Endothelial cell (in vitro differentiated cells): ENCODE data around the gene INF2. TPM values are rescaled to one million over a fixed set of nuclear protein-coding genes. Genes with fewer than 3 reads are reported as not detected.

ENCODE experiments used
- DNase-seq: peaks from one replicate; pipeline ENCODE4 v3.0.0; 2021; ENCODE audit warnings: low spot score
- H3K27ac Mint-ChIP-seq: one replicate; pipeline ENCODE4 v1.8.0; 2021; ENCODE audit warnings: mixed read lengths, inconsistent platforms; ENCODE audit not compliant: unreplicated experiment
- H3K27me3 Mint-ChIP-seq: one replicate; pipeline ENCODE4 v1.8.0; 2021; ENCODE audit warnings: mild to moderate bottlenecking, moderate library complexity, mixed read lengths, inconsistent platforms; ENCODE audit not compliant: unreplicated experiment
- H3K36me3 Mint-ChIP-seq: one replicate; pipeline ENCODE4 v1.8.0; 2021; ENCODE audit warnings: mild to moderate bottlenecking, low read depth, mixed read lengths, inconsistent platforms; ENCODE audit not compliant: unreplicated experiment
- H3K4me1 Mint-ChIP-seq: one replicate; pipeline ENCODE4 v1.8.0; 2021; ENCODE audit warnings: mild to moderate bottlenecking, mixed read lengths, inconsistent platforms; ENCODE audit not compliant: unreplicated experiment
- H3K4me3 Mint-ChIP-seq: one replicate; pipeline ENCODE4 v1.8.0; 2021; ENCODE audit warnings: mild to moderate bottlenecking, mixed read lengths, inconsistent platforms; ENCODE audit not compliant: unreplicated experiment
- H3K9me3 Mint-ChIP-seq: one replicate; pipeline ENCODE4 v1.8.0; 2021; ENCODE audit warnings: mixed read lengths, inconsistent platforms; ENCODE audit not compliant: unreplicated experiment
- total RNA-seq: library from RNA; stranded (reverse); fragmentation: NEBNext Ultra II Directional; extraction: Animal tissue kit (Norgen Biotek cat#: 25700); gene quantifications from one replicate; pipeline ENCODE4 v1.2.1, GENCODE V29; 2021; ENCODE audit not compliant: unreplicated experiment
- TF ChIP-seq, protein P1 (sequence below): fragments of 200-600 bp; sonication (generic); IDR thresholded peaks from one replicate; pipeline ENCODE4 v1.5.0; 2021; ENCODE audit warnings: antibody characterized with exemption; ENCODE audit not compliant: unreplicated experiment

INF2 gene
- total RNA-seq, 1 donor from 2014 or later = 97.2 TPM

DNA sequence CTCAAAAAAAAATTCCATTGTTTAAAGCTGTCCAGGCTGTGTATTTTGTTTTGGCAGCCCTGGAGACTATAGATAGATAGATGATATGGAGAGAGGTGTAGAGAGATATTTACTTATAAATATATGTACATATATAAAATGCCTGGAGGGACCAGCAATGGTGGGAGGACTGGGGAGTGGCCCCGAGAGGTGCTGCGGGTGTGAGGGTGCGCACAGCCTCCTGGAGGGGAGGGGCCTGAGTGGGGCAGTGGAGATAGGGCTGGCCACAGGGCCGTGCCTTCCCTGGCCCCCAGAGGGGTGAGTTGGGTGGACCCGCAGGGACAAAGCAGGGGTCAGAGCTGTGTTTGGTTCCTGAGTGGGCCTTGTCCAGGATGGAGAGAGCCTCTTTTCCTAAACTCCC lies 41.1 kb downstream of the INF2 start:
- peaks cover 17% of the 10 kb centered on the region for H3K27me3 Mint-ChIP-seq
- H3K4me3 Mint-ChIP-seq = no peak overlapping the region
- H3K27ac Mint-ChIP-seq = no peak overlapping the region
- no peaks in the 10 kb centered on the region for H3K9me3 Mint-ChIP-seq
- TF ChIP-seq, protein P1, sequence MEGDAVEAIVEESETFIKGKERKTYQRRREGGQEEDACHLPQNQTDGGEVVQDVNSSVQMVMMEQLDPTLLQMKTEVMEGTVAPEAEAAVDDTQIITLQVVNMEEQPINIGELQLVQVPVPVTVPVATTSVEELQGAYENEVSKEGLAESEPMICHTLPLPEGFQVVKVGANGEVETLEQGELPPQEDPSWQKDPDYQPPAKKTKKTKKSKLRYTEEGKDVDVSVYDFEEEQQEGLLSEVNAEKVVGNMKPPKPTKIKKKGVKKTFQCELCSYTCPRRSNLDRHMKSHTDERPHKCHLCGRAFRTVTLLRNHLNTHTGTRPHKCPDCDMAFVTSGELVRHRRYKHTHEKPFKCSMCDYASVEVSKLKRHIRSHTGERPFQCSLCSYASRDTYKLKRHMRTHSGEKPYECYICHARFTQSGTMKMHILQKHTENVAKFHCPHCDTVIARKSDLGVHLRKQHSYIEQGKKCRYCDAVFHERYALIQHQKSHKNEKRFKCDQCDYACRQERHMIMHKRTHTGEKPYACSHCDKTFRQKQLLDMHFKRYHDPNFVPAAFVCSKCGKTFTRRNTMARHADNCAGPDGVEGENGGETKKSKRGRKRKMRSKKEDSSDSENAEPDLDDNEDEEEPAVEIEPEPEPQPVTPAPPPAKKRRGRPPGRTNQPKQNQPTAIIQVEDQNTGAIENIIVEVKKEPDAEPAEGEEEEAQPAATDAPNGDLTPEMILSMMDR = no peak
- no peaks in the 10 kb centered on the region for H3K36me3 Mint-ChIP-seq
- no peak for DNase-seq
- no peaks in the 10 kb centered on the region for H3K4me1 Mint-ChIP-seq

DNA sequence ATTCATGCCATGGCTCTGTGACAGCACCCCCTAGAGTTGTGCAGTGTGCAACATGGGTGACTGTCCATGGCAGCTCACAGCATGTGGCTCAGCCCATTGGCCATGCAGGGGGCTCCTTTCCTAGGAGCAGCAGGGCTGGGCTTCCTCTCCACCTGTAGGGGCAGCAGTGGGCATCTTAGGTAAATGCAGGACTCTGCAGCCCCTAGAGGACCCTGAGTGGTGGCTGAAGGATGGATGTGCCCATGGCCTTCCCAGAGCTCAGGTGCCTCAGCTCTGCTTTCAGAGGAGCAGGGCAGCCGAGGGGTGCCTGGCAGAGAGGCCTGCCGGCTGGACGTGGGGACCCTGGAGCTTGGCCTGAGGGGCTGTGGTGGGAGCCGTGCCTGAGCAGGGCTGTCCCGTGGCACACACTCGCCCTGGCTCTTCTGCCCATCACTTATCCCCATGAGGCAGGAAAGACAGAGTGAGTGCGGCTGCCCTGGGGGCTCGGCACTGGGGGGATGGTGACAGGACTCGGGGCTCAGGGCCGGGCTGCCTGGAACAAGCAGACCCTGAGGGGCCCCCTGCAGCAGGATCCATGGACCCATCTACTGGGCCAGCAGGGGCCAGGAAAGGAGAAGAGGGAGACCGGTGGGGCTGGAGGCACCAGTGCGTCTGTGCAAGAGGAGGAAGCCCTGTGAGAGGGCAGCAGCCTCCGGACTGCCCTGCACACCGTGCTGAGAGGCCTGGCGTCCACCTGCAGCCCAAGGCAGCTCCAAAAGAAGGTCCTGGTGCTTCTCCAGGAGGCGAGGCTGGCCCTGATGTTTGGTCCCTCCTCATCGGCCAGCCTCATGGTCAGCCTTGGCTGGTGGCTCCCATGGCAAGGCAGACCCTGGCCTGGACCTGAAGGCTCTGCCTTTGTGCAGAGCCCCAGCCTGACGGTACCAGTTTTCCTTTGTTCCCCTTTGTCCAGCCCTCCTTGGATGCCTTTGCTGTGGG lies 42.2 kb downstream of the INF2 start:
- peaks cover 17% of the 10 kb centered on the region for H3K27me3 Mint-ChIP-seq
- H3K4me1 Mint-ChIP-seq = peaks cover 6% of the 10 kb centered on the region
- H3K36me3 Mint-ChIP-seq = no peaks in the 10 kb centered on the region
- TF ChIP-seq, protein P1 = peak; percentile 15
- H3K9me3 Mint-ChIP-seq = no peaks in the 10 kb centered on the region
- no peak overlapping the region for H3K4me3 Mint-ChIP-seq
- H3K27ac Mint-ChIP-seq = no peak overlapping the region
- no peak for DNase-seq

DNA sequence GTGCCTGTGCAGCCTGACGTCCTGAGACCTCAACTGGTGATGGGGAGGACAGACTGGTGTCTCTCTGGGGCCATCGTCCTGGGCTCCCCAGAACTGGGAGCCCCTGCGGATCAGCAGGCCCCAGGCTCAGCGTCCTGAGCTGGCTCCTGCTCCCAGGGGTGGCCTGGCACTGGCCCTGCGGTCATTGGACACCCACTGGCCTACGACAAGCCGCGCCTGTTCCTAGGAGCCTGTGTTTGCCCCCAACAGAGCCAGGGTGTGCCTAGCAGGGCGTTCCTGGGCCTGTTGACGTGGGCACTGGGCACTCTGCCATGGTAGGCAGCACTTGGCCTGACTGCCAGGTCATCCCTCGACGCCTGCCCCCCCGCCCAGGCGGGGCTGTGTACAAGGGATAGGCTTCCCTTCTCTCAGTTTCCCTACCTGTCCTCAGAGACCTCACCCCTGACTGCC lies 43.0 kb downstream of the INF2 start:
- Mint-ChIP-seq H3K9me3 (no peaks in the 10 kb centered on the region), H3K27ac (no peak overlapping the region), H3K27me3 (peaks cover 16% of the 10 kb centered on the region)

DNA sequence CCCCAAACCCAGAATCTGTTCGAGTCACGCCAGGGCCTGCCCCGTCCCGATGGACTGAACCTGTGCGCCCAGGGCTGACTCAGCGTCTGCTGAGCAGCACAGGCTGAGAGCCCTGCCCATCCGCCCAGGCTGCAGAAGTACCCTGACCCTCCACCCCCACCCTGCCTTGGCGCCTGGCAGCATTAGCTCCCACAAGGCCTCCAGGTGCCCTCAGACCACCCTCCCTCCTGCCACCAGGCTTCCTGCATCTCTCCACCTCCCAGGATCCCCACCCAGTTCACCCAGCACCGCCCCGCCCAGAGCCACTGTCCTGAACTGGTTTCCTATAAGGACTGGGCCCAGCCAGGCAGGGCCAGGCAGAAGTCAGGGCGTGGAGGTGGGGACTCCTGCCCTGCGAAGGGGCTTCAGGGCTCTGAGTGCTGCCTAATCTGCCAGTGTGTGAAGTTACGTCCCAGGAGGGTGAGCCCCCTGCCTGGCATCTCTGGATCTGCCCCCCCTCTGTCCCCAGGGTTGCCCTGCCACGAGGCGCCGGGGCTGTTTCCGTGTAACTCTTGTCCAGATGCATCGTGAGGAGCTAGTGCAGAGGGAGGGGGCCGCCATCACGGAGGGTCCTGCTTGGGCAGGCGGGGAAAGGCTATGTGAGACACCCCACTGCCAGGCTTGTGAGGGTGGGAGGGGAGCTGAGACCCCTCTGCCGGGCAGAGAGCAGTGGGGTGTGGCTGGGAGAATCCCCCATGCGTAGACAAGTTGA lies 43.7 kb downstream of the INF2 start:
- no peak overlapping the region for H3K4me3 Mint-ChIP-seq
- peaks cover 6% of the 10 kb centered on the region for H3K4me1 Mint-ChIP-seq
- H3K9me3 Mint-ChIP-seq = no peaks in the 10 kb centered on the region
- TF ChIP-seq, protein P1 = no peak
- no peaks in the 10 kb centered on the region for H3K36me3 Mint-ChIP-seq
- DNase-seq = no peak
- peaks cover 22% of the 10 kb centered on the region for H3K27me3 Mint-ChIP-seq
- H3K27ac Mint-ChIP-seq = no peak overlapping the region

More for the DNA sequence above, 43.0 kb downstream of the INF2 start:
- peaks cover 6% of the 10 kb centered on the region for H3K4me1 Mint-ChIP-seq
- no peak overlapping the region for H3K4me3 Mint-ChIP-seq
- DNase-seq = no peak
- TF ChIP-seq, protein P1 = no peak
- H3K36me3 Mint-ChIP-seq = no peaks in the 10 kb centered on the region
